T1000 (cell line): ENCODE measurements around the gene CBX2.

Source experiments
- DNase-seq: peaks from one replicate; lab custom pipeline; 2025; ENCODE audit warnings: mixed read lengths; lab: John Stamatoyannopoulos, UW

Gene CBX2

GRCh38 chr17:79788455-79788854, 10.5 kb downstream of the CBX2 start:
- DNase-seq: no peak

- DNase-seq: no peak
Observed at GRCh38 chr17:79788989-79789942, 11.3 kb downstream of the CBX2 start.

GRCh38 chr17:79789943-79790804, 12.2 kb downstream of the CBX2 start:
- DNase-seq: no peak

- no peak for DNase-seq
Observed at GRCh38 chr17:79790805-79791734, 13.1 kb downstream of the CBX2 start.

GRCh38 chr17:79791735-79792161, 13.8 kb downstream of the CBX2 start:
- DNase-seq: no peak

GRCh38 chr17:79792341-79792871, 14.5 kb downstream of the CBX2 start:
- no peak for DNase-seq

- no peak for DNase-seq
Observed at GRCh38 chr17:79792984-79793923, 15.3 kb downstream of the CBX2 start.

- DNase-seq: no peak
Observed at GRCh38 chr17:79793924-79794304, 16.0 kb downstream of the CBX2 start.

GRCh38 chr17:79794659-79795511, 16.9 kb downstream of the CBX2 start:
- DNase-seq: no peak

- DNase-seq: no peak
Observed at GRCh38 chr17:79795795-79796443, 18.0 kb downstream of the CBX2 start.

GRCh38 chr17:79796444-79796762, 18.5 kb downstream of the CBX2 start:
- DNase-seq: no peak

- DNase-seq: peak; percentile 99
Observed at GRCh38 chr17:79796763-79797491, 19.0 kb downstream of the CBX2 start, which contains the start of gene CBX8. Gene CBX8 (minus strand): TSS chr17:79797077. CDS start chr17:79796998, 79 bp downstream.

- DNase-seq: no peak
Observed at GRCh38 chr17:79797492-79798298, 19.7 kb downstream of the CBX2 start.

- DNase-seq: no peak
Observed at GRCh38 chr17:79798299-79799173, 20.6 kb downstream of the CBX2 start.

GRCh38 chr17:79799174-79799537, 21.2 kb downstream of the CBX2 start:
- DNase-seq: no peak
